Cardiac fibroblast (primary cell): ENCODE data around the gene RUFY3.
"Not testable (repeated sequence)": the region's sequence is repeated elsewhere in the genome, so short reads cannot be mapped to it uniquely, and the experiment has no call there.

Experiments used
- DNase-seq, 2 donors: peaks; one replicate each; pipeline versions ENCODE4 v3.0.0 to v3.0.0-alpha.2; 2010; ENCODE audit warnings: low read depth in 2 of 2
- H3K4me3 ChIP-seq, 2 donors: replicated peaks in 1 of 2; 1 replicate in 1 of 2; 2 replicates in 1 of 2; pipeline ENCODE4 v1.5.1; 2011; ENCODE audit warnings: low read depth in 2 of 2, low read length in 2 of 2, mild to moderate bottlenecking in 2 of 2, moderate library complexity in 1 of 2
- TF ChIP-seq, protein P1 (sequence below): IDR thresholded peaks from one replicate; pipeline ENCODE4 v1.5.1; 2011; ENCODE audit warnings: low read depth, mild to moderate bottlenecking, low read length, inconsistent platforms

RUFY3 gene

GRCh38 chr4:70760662-70761061, 38.9 kb downstream of the RUFY3 start:
- TF ChIP-seq, protein P1, sequence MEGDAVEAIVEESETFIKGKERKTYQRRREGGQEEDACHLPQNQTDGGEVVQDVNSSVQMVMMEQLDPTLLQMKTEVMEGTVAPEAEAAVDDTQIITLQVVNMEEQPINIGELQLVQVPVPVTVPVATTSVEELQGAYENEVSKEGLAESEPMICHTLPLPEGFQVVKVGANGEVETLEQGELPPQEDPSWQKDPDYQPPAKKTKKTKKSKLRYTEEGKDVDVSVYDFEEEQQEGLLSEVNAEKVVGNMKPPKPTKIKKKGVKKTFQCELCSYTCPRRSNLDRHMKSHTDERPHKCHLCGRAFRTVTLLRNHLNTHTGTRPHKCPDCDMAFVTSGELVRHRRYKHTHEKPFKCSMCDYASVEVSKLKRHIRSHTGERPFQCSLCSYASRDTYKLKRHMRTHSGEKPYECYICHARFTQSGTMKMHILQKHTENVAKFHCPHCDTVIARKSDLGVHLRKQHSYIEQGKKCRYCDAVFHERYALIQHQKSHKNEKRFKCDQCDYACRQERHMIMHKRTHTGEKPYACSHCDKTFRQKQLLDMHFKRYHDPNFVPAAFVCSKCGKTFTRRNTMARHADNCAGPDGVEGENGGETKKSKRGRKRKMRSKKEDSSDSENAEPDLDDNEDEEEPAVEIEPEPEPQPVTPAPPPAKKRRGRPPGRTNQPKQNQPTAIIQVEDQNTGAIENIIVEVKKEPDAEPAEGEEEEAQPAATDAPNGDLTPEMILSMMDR = no peak
- H3K4me3 ChIP-seq = no peak overlapping the region
- no peak for DNase-seq

DNA sequence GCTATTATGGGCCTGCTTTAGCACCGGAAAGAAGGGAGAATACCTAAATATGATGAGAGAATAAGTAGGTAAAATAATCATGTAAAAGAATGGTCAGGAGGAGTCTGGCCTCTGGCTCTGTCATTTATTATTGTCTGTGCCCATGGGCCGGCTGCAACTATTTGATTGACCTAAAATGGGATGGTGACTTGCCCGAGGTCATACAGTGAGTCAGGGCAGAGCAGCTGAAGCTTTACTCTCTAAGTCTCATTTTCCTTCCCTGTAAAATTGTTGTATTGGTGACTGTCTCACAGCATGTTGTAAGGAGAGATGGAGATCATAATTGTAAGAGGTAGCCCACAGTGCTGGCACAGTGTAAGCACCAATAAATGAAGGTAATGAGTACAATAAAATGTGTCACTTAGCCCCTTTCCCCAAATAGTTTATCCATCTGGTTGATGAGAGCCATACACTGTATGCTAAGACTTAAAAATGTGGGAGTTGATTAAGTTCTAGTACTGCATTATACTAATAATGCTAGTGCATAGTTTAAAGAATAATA, 39.6 kb downstream of the RUFY3 start:
- no peak for DNase-seq
- TF ChIP-seq, protein P1 = no peak
- no peak overlapping the region for H3K4me3 ChIP-seq

DNA sequence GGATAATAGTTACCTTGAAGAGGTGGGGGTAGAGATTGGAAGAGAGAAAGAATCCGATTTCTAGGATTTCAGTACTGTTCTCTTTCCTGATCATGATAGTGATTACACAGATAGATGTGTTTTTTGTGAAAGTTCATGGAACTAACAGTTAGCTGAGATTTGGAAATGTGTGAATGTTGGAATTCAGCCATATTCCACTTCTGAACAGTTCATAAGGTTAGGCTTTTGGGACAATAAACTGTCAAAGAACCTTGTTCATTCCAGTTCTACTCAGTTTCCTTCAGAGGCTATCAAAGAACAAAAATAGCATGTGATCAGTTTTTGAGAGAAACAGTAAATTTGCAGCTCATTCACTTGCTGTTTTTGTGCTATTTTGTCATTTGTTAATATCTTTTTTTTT, 43.6 kb downstream of the RUFY3 start:
- TF ChIP-seq, protein P1 = no peak
- no peak overlapping the region for H3K4me3 ChIP-seq
- no peak for DNase-seq

GRCh38 chr4:70768301-70768948, 46.7 kb downstream of the RUFY3 start:
- no peak overlapping the region for H3K4me3 ChIP-seq
- peak in 1 of 2 donors; percentile 63 for DNase-seq
- TF ChIP-seq, protein P1 = no peak

- not testable (repeated sequence) for DNase-seq, H3K4me3 ChIP-seq
Measured at GRCh38 chr4:70769396-70769795, 47.6 kb downstream of the RUFY3 start.

GRCh38 chr4:70772929-70773555, 51.3 kb downstream of the RUFY3 start:
- H3K4me3 ChIP-seq = no peak overlapping the region
- no peak for DNase-seq
- TF ChIP-seq, protein P1 = no peak

- TF ChIP-seq, protein P1 = no peak
- no peak overlapping the region for H3K4me3 ChIP-seq
- DNase-seq = peak in 1 of 2 donors; percentile 56
Measured at GRCh38 chr4:70778888-70779422, 57.2 kb downstream of the RUFY3 start.
